Right ventricle myocardium superior (tissue), 1 donor: ENCODE data around the gene FLVCR2. TPM values are rescaled to one million over a fixed set of nuclear protein-coding genes. Genes with fewer than 3 reads are reported as not detected.

ENCODE experiments used
- ATAC-seq: fragments of 200-7000 bp; cut with Tn5 transposase; one replicate; pipeline ENCODE4 v1.9.1; 2020; ENCODE audit warnings: mild to moderate bottlenecking; ENCODE audit not compliant: poor library complexity
- DNase-seq: peaks from one replicate; pipeline ENCODE4 v3.0.0-alpha.2; 2020
- intact Hi-C: fragments of 100-400 bp; cut with DNase I; formaldehyde crosslinking; loops from one replicate; pipeline ENCODE4 v1.11.2; 2022
- long read RNA-seq: library from polyadenylated mRNA; unstranded; transcript quantifications from one replicate; pipeline ENCODE4 v2.0.0, GENCODE V29; 2021
- total RNA-seq: library from RNA; stranded (reverse); fragmentation: NEBNext Ultra II Directional; extraction: Animal tissue kit (Norgen Biotek cat#: 25700); gene quantifications from one replicate; pipeline ENCODE4 v1.2.1, GENCODE V29; 2021
- donor health status: DM: no; HTN: yes; CAD: no; lungs with severe emphysema.

Gene FLVCR2, protein sequence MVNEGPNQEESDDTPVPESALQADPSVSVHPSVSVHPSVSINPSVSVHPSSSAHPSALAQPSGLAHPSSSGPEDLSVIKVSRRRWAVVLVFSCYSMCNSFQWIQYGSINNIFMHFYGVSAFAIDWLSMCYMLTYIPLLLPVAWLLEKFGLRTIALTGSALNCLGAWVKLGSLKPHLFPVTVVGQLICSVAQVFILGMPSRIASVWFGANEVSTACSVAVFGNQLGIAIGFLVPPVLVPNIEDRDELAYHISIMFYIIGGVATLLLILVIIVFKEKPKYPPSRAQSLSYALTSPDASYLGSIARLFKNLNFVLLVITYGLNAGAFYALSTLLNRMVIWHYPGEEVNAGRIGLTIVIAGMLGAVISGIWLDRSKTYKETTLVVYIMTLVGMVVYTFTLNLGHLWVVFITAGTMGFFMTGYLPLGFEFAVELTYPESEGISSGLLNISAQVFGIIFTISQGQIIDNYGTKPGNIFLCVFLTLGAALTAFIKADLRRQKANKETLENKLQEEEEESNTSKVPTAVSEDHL
- total RNA-seq = 2.1 TPM
- long read RNA-seq, transcript FLVCR2-201 (10 exons, 3,632 nt) = major isoform, 5 of 7 reads
- long read RNA-seq, partial matches to known transcripts = 2 of 7 reads
- long read RNA-seq, other reads (novel, unspliced or antisense) = 0 of 7 reads

DNA sequence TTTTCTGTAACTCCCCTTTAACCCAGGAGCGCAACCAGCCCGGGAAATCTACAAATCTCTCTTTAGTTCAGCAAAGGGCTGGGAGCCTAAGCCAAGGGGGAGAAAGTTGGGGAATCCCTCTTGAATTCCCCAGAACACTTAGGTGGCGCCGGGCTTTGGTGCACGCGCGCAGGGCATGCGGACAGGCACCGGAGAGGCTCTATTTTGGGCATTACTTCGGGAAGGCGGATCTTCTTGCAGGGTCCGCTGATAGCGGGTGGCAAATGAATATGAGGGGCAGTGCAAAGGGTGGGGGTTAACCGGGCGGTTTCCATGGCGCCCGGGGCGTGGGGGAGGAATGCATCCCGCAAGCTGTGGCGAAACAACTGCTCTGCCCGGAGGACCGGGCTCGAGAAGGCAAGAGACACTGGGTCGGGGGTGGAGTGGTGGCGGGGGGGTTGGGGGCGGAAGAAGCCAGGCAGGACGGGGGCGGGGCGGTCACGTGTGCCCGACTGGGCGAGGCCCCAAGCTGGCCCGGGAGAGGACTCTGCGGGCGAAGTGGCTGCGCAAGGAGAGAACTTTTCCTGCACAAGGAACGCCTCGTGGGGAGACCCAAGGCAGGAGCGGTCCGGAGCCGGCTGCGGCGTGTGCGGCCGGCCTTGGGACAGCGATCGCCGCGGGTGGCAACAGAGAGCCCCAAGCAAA is at the start of gene FLVCR2:
Gene FLVCR2, plus strand, starts transcription at position 519 of the 684 bp plus-strand sequence. CDS start 353 bp downstream, outside the sequence.
- intact Hi-C loops = no loop called here
- DNase-seq (peak; percentile 91), ATAC-seq (peak; percentile 88)

GRCh38 chr14:75531256-75531655 is 47.2 kb upstream of the FLVCR2 start:
- ATAC-seq (no peak), DNase-seq (no peak)
- intact Hi-C loops = no loop called here

GRCh38 chr14:75531660-75532317 is 46.6 kb upstream of the FLVCR2 start:
- intact Hi-C loops = no loop called here
- ATAC-seq (no peak), DNase-seq (no peak)

DNA sequence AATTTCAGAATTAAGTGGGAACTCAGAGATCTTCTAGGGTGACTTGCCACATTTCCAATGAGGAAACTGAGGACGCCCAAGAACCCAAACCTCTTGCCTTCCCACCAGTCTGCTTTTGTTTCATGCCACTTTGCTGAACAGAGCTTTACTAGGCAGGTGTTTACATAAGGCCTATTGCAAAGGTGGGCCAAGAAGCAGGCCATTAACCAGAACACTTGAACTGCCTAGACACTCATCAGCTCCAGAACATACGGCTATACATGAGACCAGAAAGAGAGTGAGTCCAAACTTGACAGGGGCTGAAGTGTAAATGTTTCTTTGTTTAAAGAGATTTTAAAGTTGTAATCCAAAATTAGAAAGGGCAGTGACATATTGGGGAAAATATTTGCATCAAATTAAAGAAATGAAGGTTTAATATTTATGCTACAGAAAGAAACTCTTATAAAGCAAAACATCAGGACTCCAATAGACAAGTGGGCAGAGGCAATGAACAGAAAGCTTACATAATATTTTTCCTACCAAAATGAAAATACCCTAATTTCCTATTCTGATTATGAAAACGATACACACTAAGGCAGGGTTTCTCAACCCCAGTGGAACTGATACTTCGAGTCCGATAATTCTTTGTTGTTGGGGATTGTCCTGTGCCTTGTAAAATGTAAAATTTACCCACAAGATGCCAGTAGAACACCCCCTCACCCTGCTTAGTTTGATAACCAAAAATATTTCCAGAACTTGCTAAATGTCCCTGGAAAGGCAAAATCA is 44.4 kb upstream of the FLVCR2 start:
- intact Hi-C loops = no loop called here

DNA sequence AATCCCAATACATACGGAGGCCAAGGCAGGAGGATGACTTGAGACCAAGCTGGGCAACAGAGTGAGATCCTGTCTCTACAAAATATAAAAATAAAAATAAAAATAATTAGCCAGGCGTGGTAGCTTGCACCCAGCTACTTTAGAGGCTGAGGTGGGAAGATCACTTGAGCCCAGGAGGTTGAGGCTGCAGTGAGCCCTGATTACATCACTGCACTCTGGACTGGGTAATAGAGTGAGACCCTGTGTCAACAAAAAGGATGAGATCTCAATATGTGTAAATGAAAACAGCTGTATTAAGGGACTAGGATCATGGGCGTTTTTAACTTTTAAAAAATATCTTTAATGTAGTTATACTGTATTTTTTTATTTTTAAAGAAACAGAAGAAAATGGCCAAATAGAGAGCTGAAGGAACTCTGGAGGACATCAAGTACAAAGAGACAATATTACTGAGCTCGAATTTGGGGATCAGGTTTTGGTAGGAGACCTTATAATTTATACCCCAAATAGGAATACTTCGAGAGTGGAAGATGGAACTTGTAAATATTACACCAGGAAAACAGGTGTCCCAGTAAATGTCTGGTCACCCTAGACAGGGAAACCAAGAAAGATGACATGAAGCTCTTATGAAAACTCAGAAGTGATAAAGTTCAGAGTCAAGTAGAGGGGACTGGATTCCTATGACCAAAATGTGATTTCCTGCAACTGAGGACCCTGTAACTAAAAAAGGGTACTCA is 43.1 kb upstream of the FLVCR2 start:
- DNase-seq (no peak), ATAC-seq (no peak)
- intact Hi-C loops = no loop called here

More for the DNA sequence above, 44.4 kb upstream of the FLVCR2 start:
- DNase-seq (no peak), ATAC-seq (no peak)

DNA sequence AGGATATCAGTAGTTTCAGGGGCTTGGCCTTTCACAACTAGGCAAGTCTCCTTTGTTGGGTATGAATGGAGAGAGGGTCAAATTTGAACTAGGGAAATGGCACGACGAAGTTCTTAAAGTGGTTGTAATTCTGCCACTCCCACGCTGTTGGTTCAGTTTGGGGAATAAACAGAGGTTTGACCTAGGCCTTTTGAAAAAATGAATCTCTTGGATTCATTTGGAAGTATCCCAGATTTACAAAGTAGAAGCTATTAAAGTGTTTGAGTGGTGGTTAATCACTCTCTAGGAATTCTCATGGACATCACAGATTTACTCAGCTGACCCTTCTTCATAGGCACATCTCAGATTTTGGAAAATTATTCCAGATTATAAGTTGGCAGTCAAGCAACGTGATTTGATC is 41.3 kb upstream of the FLVCR2 start:
- intact Hi-C loops = no loop called here
- DNase-seq = no peak
- ATAC-seq = no peak

GRCh38 chr14:75539162-75539560 is 39.3 kb upstream of the FLVCR2 start:
- ATAC-seq = no peak

DNA sequence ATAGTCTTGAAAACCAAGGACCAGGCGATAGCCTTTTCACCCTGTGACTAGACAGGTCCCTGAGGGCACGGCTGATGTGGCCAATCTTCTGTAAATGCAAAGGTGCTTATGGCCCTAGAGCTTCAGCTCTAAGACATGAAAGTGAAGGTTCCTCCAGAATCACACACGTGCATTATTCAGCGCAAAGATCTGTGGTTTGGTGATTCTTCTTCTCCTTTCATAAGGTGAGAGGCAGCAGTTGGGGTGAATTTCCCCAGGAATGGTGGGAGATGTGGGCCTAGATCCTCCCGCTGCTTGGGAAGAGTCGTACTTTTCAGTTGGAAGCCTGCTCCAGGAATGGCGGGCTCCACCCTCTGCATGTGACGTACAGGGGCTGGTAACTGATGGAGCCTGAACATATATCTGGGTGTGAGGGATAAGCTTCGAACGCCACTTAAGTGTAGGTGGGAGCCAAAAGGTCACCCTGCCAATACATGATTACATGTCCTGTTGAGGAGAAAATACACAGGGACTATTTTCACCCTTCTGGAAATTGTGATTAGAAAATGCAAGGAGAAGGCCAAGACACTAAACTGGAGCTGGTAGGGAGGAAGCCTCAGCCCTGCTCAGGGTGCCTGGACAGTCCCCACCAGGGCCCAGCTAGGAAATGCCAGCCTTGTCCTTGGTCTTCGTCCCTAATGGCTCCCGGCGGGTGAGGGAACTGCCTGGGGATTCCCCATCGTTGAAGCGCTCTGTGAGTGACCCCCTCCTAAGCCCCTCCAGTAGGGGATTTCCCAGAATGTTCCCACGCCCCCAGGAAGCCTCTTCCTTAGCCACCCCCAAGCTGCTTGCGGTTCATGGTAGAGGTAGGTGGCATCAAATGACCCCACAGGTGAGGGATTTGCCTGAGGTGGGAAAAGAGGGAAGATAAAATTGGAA is 38.6 kb upstream of the FLVCR2 start:
- DNase-seq = no peak
- ATAC-seq = no peak
- intact Hi-C loops = no loop called here

More at GRCh38 chr14:75539162-75539560, 39.3 kb upstream of the FLVCR2 start:
- intact Hi-C loops = no loop called here
- DNase-seq = no peak

DNA sequence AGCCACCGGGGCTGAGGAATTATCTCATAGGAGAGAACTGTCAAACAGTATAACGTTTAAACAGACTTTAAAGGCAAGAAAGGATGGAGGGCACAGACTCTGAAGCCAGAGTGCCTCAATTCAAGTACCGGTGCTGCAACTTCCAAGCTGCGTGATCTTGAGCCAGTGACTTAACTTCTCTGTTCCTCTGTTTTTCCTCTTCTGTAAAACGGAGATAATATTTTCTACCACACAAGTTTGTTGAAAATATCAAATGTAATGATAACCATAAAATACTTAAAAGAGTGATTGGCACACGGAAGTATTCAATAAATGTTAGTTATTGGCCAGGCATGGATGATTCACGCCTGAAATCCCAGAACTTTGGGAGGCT is 38.0 kb upstream of the FLVCR2 start:
- intact Hi-C loops = no loop called here
- no peak for ATAC-seq

GRCh38 chr14:75542588-75543091 is 35.8 kb upstream of the FLVCR2 start:
- peak; percentile 82 for DNase-seq
- intact Hi-C loops = no loop called here

More for the DNA sequence above, 38.0 kb upstream of the FLVCR2 start:
- DNase-seq = no peak

GRCh38 chr14:75543253-75543652 is 35.2 kb upstream of the FLVCR2 start:
- intact Hi-C loops = no loop called here

More at GRCh38 chr14:75542588-75543091, 35.8 kb upstream of the FLVCR2 start:
- peak; percentile 83 for ATAC-seq

DNA sequence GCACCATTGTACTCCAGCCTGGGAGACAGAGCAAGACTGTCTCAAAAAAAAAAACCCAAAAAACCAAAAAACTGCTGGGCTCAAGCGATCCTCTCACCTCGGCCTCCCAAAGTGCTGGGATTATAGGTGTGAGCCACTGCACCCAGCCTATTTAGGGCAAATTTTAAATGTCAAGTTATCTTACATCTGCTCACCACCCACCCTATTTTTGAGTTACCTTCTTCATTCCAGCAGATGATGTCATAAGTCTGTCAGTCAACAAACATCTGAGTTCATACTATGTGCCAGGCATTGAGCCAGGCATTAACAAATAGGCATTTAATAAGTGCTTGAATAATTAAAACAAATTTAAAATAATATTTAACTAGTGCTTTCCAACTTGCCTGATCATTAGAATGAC is 34.6 kb upstream of the FLVCR2 start:
- ATAC-seq (no peak), DNase-seq (no peak)
- intact Hi-C loops = no loop called here

More at GRCh38 chr14:75543253-75543652, 35.2 kb upstream of the FLVCR2 start:
- DNase-seq = no peak
- ATAC-seq = no peak

- DNase-seq = no peak
- no peak for ATAC-seq
- intact Hi-C loops = no loop called here
Measured at GRCh38 chr14:75545907-75546306, 32.5 kb upstream of the FLVCR2 start.

DNA sequence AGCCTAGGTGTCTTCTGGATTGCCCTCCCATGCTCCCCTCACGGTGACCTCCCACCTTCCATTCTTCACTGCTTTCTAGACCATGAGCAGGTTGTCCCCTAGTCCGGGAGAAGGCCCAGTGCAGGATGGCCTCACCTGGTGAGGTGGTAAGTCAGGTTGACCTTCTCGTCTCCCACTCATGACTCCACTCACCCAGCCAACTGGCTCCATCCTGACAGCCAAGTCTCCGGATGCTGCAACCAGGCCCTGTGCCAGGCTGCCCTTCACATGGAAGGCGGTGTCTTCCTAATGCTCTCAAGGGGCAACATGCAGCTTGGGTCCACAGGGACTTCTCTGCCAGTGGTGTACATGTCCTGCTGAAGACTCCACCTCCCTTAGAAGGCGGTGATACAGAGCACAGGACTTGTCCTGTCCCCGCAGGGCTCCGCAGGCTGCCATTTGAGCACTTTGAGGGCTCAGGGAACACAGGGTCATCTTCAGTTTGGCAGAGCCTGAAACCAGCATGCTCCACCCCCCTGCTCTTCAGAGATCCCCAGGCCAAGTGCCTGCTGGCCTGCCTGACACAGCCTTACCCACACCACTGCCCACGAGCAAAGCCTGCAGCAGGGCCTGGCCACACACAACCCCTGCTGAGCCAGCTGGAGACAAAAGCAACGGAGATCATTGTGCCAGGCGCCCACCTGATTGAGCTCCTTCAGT is 30.7 kb upstream of the FLVCR2 start:
- peak; percentile 38 for ATAC-seq

DNA sequence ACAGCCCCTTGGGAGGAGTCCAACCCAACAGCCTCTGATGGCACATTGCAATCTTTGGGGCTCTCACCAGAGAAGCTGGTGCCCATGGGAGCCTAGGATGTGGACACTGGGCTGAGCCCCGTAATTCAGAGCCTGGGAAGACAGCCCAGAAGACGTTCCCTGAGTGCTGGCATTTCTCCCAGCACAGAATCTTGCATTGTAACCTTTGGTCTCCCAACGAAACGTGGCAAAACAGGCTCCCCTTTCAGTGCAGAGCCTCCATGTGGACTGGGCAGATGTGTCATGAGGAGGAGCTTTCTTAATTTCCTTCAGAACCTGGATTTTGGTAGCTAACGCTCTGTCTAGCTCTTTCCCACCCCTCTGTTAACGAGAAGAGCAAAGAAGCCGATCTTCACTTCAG is 29.9 kb upstream of the FLVCR2 start:
- ATAC-seq (no peak), DNase-seq (no peak)
- intact Hi-C loops = no loop called here

More for the DNA sequence above, 30.7 kb upstream of the FLVCR2 start:
- no peak for DNase-seq
- intact Hi-C loops = no loop called here

GRCh38 chr14:75549169-75549568 is 29.3 kb upstream of the FLVCR2 start:
- ATAC-seq (no peak), DNase-seq (no peak)
- intact Hi-C loops = no loop called here
